GM12878 (cell line): Measurements from ENCODE around the gene KIF3A. TPM values are rescaled to one million over a fixed set of nuclear protein-coding genes. Genes with fewer than 3 reads are reported as not detected.

Experiments used
- ATAC-seq: fragments of 200-7000 bp; cut with Tn5 transposase; 3 replicates; pipeline ENCODE4 v1.9.1; 2020; ENCODE audit warnings: mild to moderate bottlenecking, moderate library complexity
- BruUV-seq: library from RNA; stranded (reverse); fragments of 400-500 nt; replicated peaks from 2 replicates; lab custom pipeline; 2021; lab: Mats Ljungman, UMichigan
- CTCF ChIA-PET: fragments of 300-600 bp; sonication (Branson Sonifier 250); formaldehyde crosslinking; extraction: SDS; loops from one replicate; lab custom pipeline; 2021; ENCODE audit warnings: inconsistent platforms; lab: Yijun Ruan, JAX
- POLR2A ChIA-PET: fragments of 350-600 bp; formaldehyde crosslinking; extraction: SDS; loops from one replicate; lab custom pipeline; 2021; ENCODE audit warnings: inconsistent platforms; lab: Charles Lee
- RAD21 ChIA-PET: fragments of 300-600 bp; sonication (Branson Sonifier 250); formaldehyde crosslinking; loops from one replicate; lab custom pipeline; 2023; ENCODE audit warnings: antibody characterized with exemption; ENCODE audit not compliant: unreplicated experiment; lab: Charles Lee
- SMC1A ChIA-PET: fragments of 300-600 bp; sonication (Branson Sonifier 250); formaldehyde crosslinking; loops from one replicate; lab custom pipeline; 2023; ENCODE audit not compliant: unreplicated experiment, uncharacterized antibody; lab: Charles Lee
- DNase-seq: peaks from one replicate; pipeline ENCODE4 v3.0.0-alpha.2; 2011; ENCODE audit warnings: low read depth, low spot score
- FAIRE-seq: peaks from 3 replicates; lab custom pipeline; 2011; peaks lifted over from hg19 to GRCh38; lab: Jason Lieb, UNC
- H2AFZ ChIP-seq: 2 replicates; pipeline ENCODE4 v1.6.0; 2011; ENCODE audit warnings: low read depth, low read length, control low read depth; ENCODE audit not compliant: control insufficient read depth
- H3K27ac ChIP-seq: 2 replicates; pipeline ENCODE4 v1.5.1; 2011; ENCODE audit warnings: control low read depth; ENCODE audit not compliant: control insufficient read depth, insufficient read depth
- H3K27me3 ChIP-seq, 2 experiments: replicated peaks in 1 of 2; 2 replicates each; pipeline versions ENCODE4 v1.6.0 to v1.6.1; 2011; ENCODE audit warnings: low read length in 1 of 2; ENCODE audit not compliant: control insufficient read depth in 2 of 2, insufficient read depth in 2 of 2
- H3K36me3 ChIP-seq, 2 experiments: 2 replicates each; pipeline ENCODE4 v1.5.1; 2011; ENCODE audit warnings: low read length in 1 of 2; ENCODE audit not compliant: control insufficient read depth in 2 of 2, insufficient read depth in 2 of 2
- H3K4me1 ChIP-seq: 2 replicates; pipeline ENCODE4 v1.6.1; 2011; ENCODE audit warnings: mild to moderate bottlenecking, low read length, moderate library complexity, mixed read lengths; ENCODE audit not compliant: control insufficient read depth, insufficient read depth
- H3K4me2 ChIP-seq: 2 replicates; pipeline ENCODE4 v1.6.0; 2011; ENCODE audit warnings: control low read depth; ENCODE audit not compliant: control insufficient read depth, insufficient read depth
- H3K4me3 ChIP-seq: fragments of 200-600 bp; sonication (generic); 2 replicates; pipeline ENCODE4 v1.5.1; 2016
- H3K79me2 ChIP-seq: 2 replicates; pipeline ENCODE4 v1.6.0; 2011; ENCODE audit warnings: low read length; ENCODE audit not compliant: control insufficient read depth, insufficient read depth
- H3K9ac ChIP-seq: 2 replicates; pipeline ENCODE4 v1.8.0; 2011; ENCODE audit warnings: low read length, control low read depth, mixed read lengths; ENCODE audit not compliant: control insufficient read depth, insufficient read depth
- H3K9me3 ChIP-seq: replicated peaks from 3 replicates; pipeline ENCODE4 v1.5.1; 2011; ENCODE audit warnings: mild to moderate bottlenecking, low read length; ENCODE audit not compliant: control insufficient read depth, insufficient read depth
- H4K20me1 ChIP-seq: 2 replicates; pipeline ENCODE4 v1.6.0; 2011; ENCODE audit not compliant: control insufficient read depth, insufficient read depth
- BACH1 ChIP-seq: fragments of 450-650 bp; IDR thresholded peaks from 2 replicates; pipeline ENCODE4 v1.6.1; 2017; ENCODE audit warnings: mild to moderate bottlenecking, borderline replicate concordance
- BMI1 ChIP-seq: fragments of 450-650 bp; IDR thresholded peaks from 2 replicates; pipeline ENCODE4 v1.6.1; 2016; ENCODE audit warnings: mild to moderate bottlenecking, moderate library complexity, borderline replicate concordance
- CHD4 ChIP-seq: fragments of 200-600 bp; sonication (generic); IDR thresholded peaks from 2 replicates; pipeline ENCODE4 v1.6.1; 2016; ENCODE audit warnings: mild to moderate bottlenecking
- E2F8 ChIP-seq: fragments of 450-650 bp; IDR thresholded peaks from 2 replicates; pipeline ENCODE4 v1.6.1; 2018; ENCODE audit warnings: mild to moderate bottlenecking, low read depth, moderate library complexity; ENCODE audit not compliant: partially characterized antibody
- EP300 ChIP-seq, 2 experiments: fragments of 150-350 bp in 1 of 2; IDR thresholded peaks; 2 replicates each; pipeline ENCODE4 v1.6.1; 2011 to 2012; ENCODE audit warnings: low read depth in 2 of 2, low read length in 2 of 2, borderline replicate concordance in 1 of 2, improper control_type of control experiment in 1 of 2, inconsistent platforms in 1 of 2; ENCODE audit not compliant: control insufficient read depth in 1 of 2
- EZH2 ChIP-seq: IDR thresholded peaks from 2 replicates; pipeline ENCODE4 v1.6.1; 2012; ENCODE audit warnings: low read depth, mild to moderate bottlenecking, control low read depth, inconsistent platforms, low read length, borderline replicate concordance; ENCODE audit not compliant: control insufficient read depth
- KAT2A ChIP-seq: conservative IDR thresholded peaks from 2 replicates; pipeline ENCODE4 v1.6.1; 2011; ENCODE audit warnings: low read depth, low read length; ENCODE audit not compliant: control insufficient read depth
- PBX3 ChIP-seq: IDR thresholded peaks from 2 replicates; pipeline ENCODE4 v1.6.1; 2011; ENCODE audit warnings: mild to moderate bottlenecking, low read depth, low read length, moderate library complexity; ENCODE audit not compliant: insufficient replicate concordance
- POLR2A ChIP-seq: IDR thresholded peaks from 2 replicates; pipeline ENCODE4 v1.6.1; 2011; ENCODE audit warnings: low read depth, mild to moderate bottlenecking, low read length
- SMC3 ChIP-seq: IDR thresholded peaks from 2 replicates; pipeline ENCODE4 v1.6.1; 2011; ENCODE audit warnings: low read length, improper control_type of control experiment, borderline replicate concordance
- TARDBP ChIP-seq: IDR thresholded peaks from 2 replicates; pipeline ENCODE4 v1.6.1; 2016; ENCODE audit warnings: borderline replicate concordance
- WGBS: methylation state at CpG from one replicate; pipeline ENCODE4 v1.1.6; 2016; ENCODE audit warnings: low lambda C conversion rate; ENCODE audit not compliant: insufficient replicate concordance, insufficient coverage; ENCODE audit errors: missing lambda C conversion rate; 5-methylcytosine and 5-hydroxymethylcytosine counted together
- in situ Hi-C: fragments of 300-500 bp; cut with MboI; formaldehyde crosslinking; loops from 9 replicates; pipeline ENCODE4 v1.14.3; 2018; ENCODE audit warnings: mixed read lengths
- intact Hi-C: fragments of 100-400 bp; cut with micrococcal nuclease; formaldehyde crosslinking; loops from one replicate; pipeline ENCODE4 v1.14.2; 2022; ENCODE audit not compliant: unreplicated experiment
- polyA plus RNA-seq, 11 experiments: library from polyadenylated mRNA; depleted of rRNA in 4 of 11; unstranded in 6 of 11; stranded (reverse) in 5 of 11; fragments of >200 nt; fragmentation: Nextera tagmentation in 4 of 11; fragmentation: Illumina TruSeq in 1 of 11; extraction: Ambion mirVana in 4 of 11; extraction: Trizol in 1 of 11; gene quantifications; 1 replicate in 1 of 11; 2 replicates in 10 of 11; pipeline versions ENCODE4 v1.2.1 to v1.2.3, GENCODE V29; 2011 to 2016; ENCODE audit warnings: inconsistent platforms in 2 of 11, missing spikeins in 2 of 11, low read depth in 1 of 11
- total RNA-seq, 4 experiments: library from RNA; depleted of rRNA in 3 of 4; stranded (reverse); fragments of >200 nt in 3 of 4; fragmentation: Illumina TruSeq in 1 of 4; extraction: Trizol in 1 of 4; gene quantifications; 2 replicates each; pipeline versions ENCODE4 v1.2.1 to v1.2.3, GENCODE V29; 2013 to 2021

Gene KIF3A
- total and polyA plus RNA-seq, 10 of the 15 experiments (the other 5 are each of a cell fraction or from before 2014, with no cell fraction given), result 2.7 to 36.5 (median 10.0) TPM

GRCh38 chr5:132778129-132778528 lies 40.8 kb upstream of the KIF3A start:
- Histone ChIP-seq H3K9ac (no peak overlapping the region), H3K9me3 (no peaks in the 10 kb centered on the region), H3K79me2 (peaks cover 9% of the 10 kb centered on the region), H3K27me3 (no peaks in the 10 kb centered on the region), H2AFZ (peak overlapping the region; percentile 97), H3K4me1 (peaks cover 7% of the 10 kb centered on the region), H4K20me1 (no peaks in the 10 kb centered on the region), H3K4me3 (peak overlapping the region; percentile 83; the same call in 1 of the 2 replicates), H3K27ac (no peak overlapping the region), H3K4me2 (peak overlapping the region; percentile 90), H3K36me3 (no peaks in the 10 kb centered on the region)
- ATAC-seq, result no peak
- 88% methylated on average over 4 of the region's 4 CpGs for WGBS
- FAIRE-seq, result no peak
- ChIA-PET SMC1A (interaction anchor here (0.9 to 7.5 kb wide), 8 partner anchors 16 to 90 kb away, joined by 3 to 88 read pairs (median 5); partner anchors contain the start of gene CCNI2), CTCF (interaction anchor here (0.6 to 1.7 kb wide), 8 partner anchors 22 to 76 kb away, joined by 3 to 7 read pairs (median 3); no protein-coding TSS in a partner anchor), RAD21 (interaction anchor here (1.2 to 2.5 kb wide), 6 partner anchors 24 to 115 kb away, joined by 3 to 9 read pairs (median 6); partner anchors contain the start of gene KIF3A), POLR2A (interaction anchor here (0.5 to 7.2 kb wide), 11 partner anchors 12 to 114 kb away, joined by 3 to 56 read pairs (median 5); partner anchors contain the start of genes CCNI2 and KIF3A)
- intact Hi-C loops, result no loop called here
- TF ChIP-seq EZH2 (no peak), BACH1 (no peak), TARDBP (no peak), KAT2A (no peak), SMC3 (no peak), BMI1 (no peak), POLR2A (no peak), EP300 (IDR thresholded peaks at IDR 0.05; ENCODE audit: borderline replicate concordance in 1 of 2, control insufficient read depth in 1 of 2, low read depth in 2 of 2, low read length in 2 of 2) (no peak), CHD4 (no peak), PBX3 (no peak), E2F8 (no peak)
- in situ Hi-C loops, result no loop called here
- DNase-seq, result no peak
- no TSS peak for BruUV-seq
